Naive thymus-derived CD4-positive, alpha-beta T cell (primary cell): ENCODE results near the gene PHF2. TPM values are rescaled to one million over a fixed set of nuclear protein-coding genes. Genes with fewer than 3 reads are reported as not detected.

Experiments used
- ATAC-seq: fragments of 150-1000 bp; cut with Tn5 transposase; 2 replicates; pipeline ENCODE4 v1.10.0; 2021; ENCODE audit warnings: mild to moderate bottlenecking, moderate library complexity
- CTCF ChIA-PET: fragments of 350-600 bp; sonication (Branson Sonifier 250); formaldehyde crosslinking; loops from one replicate; lab custom pipeline; 2021; ENCODE audit warnings: antibody characterized with exemption; lab: Charles Lee
- POLR2A ChIA-PET: fragments of 350-600 bp; sonication (Branson Sonifier 250); formaldehyde crosslinking; loops from one replicate; lab custom pipeline; 2021; ENCODE audit warnings: antibody characterized with exemption, inconsistent platforms; lab: Charles Lee
- DNase-seq, 9 donors: peaks; one replicate each; pipeline versions ENCODE4 v3.0.0 to v3.0.0-alpha.2; 2020 to 2022; ENCODE audit warnings: mixed read lengths in 1 of 9
- H3K27ac ChIP-seq: one replicate; pipeline ENCODE4 v1.7.0; 2013; ENCODE audit warnings: mild to moderate bottlenecking, low read depth, low read length, moderate library complexity
- H3K27me3 ChIP-seq, 2 donors: one replicate each; pipeline ENCODE4 v1.7.0; 2013; ENCODE audit warnings: low read length in 2 of 2, mild to moderate bottlenecking in 2 of 2, moderate library complexity in 2 of 2; ENCODE audit not compliant: control insufficient read depth in 2 of 2, insufficient read depth in 2 of 2
- H3K36me3 ChIP-seq, 3 experiments: 1 replicate in 2 of 3; 2 replicates in 1 of 3; pipeline ENCODE4 v1.7.0; 2013; ENCODE audit warnings: low read length in 3 of 3, mild to moderate bottlenecking in 3 of 3, moderate library complexity in 1 of 3; ENCODE audit not compliant: insufficient read depth in 3 of 3, control insufficient read depth in 2 of 3
- H3K4me1 ChIP-seq, 2 donors: one replicate each; pipeline ENCODE4 v1.7.0; 2013; ENCODE audit warnings: low read length in 2 of 2, mild to moderate bottlenecking in 2 of 2, moderate library complexity in 1 of 2; ENCODE audit not compliant: control insufficient read depth in 2 of 2, insufficient read depth in 2 of 2
- H3K4me3 ChIP-seq: 2 replicates; pipeline ENCODE4 v1.7.0; 2013; ENCODE audit warnings: mild to moderate bottlenecking, low read length
- H3K9me3 ChIP-seq, 3 experiments: 1 replicate in 2 of 3; 2 replicates in 1 of 3; pipeline ENCODE4 v1.7.0; 2013; ENCODE audit warnings: low read length in 3 of 3; ENCODE audit not compliant: control insufficient read depth in 2 of 3
- H3K27ac Mint-ChIP-seq, 9 donors: one replicate each; pipeline ENCODE4 v1.8.0; 2020 to 2022; ENCODE audit warnings: mixed read lengths in 9 of 9, mild to moderate bottlenecking in 8 of 9, moderate library complexity in 5 of 9, inconsistent platforms in 2 of 9
- H3K27me3 Mint-ChIP-seq, 5 donors: one replicate each; pipeline ENCODE4 v1.8.0; 2021 to 2022; ENCODE audit warnings: mixed read lengths in 5 of 5, mild to moderate bottlenecking in 1 of 5
- H3K36me3 Mint-ChIP-seq, 5 donors: one replicate each; pipeline ENCODE4 v1.8.0; 2020 to 2022; ENCODE audit warnings: mixed read lengths in 5 of 5, mild to moderate bottlenecking in 3 of 5, inconsistent platforms in 1 of 5
- H3K4me1 Mint-ChIP-seq, 7 donors: one replicate each; pipeline ENCODE4 v1.8.0; 2020 to 2022; ENCODE audit warnings: mixed read lengths in 7 of 7, mild to moderate bottlenecking in 3 of 7, inconsistent platforms in 1 of 7
- H3K4me3 Mint-ChIP-seq, 10 donors: one replicate each; pipeline ENCODE4 v1.8.0; 2020 to 2022; ENCODE audit warnings: mild to moderate bottlenecking in 10 of 10, mixed read lengths in 10 of 10, moderate library complexity in 6 of 10, inconsistent platforms in 2 of 10
- H3K9me3 Mint-ChIP-seq, 11 donors: one replicate each; pipeline ENCODE4 v1.8.0; 2020 to 2022; ENCODE audit warnings: mixed read lengths in 11 of 11, mild to moderate bottlenecking in 4 of 11, inconsistent platforms in 1 of 11, moderate library complexity in 1 of 11
- intact Hi-C, 2 donors: fragments of 100-400 bp; cut with micrococcal nuclease; formaldehyde crosslinking; loops; one replicate each; pipeline ENCODE4 v1.15.1; 2023
- polyA plus RNA-seq, 2 donors: library from polyadenylated mRNA; unstranded; fragments of 300-500 nt; fragmentation: Illumina TruSeq; gene quantifications; one replicate each; pipeline ENCODE4 v1.2.3, GENCODE V29; 2021
- total RNA-seq, 6 experiments: library from RNA in 5 of 6; stranded (reverse) in 5 of 6; gene quantifications; 1 replicate in 5 of 6; 2 replicates in 1 of 6; pipeline ENCODE4 v1.2.3 and lab custom pipeline; 2021 to 2026

Gene PHF2
- total and polyA plus RNA-seq, 7 experiments from 2014 or later, result 1.0 to 39.3 (median 28.6) TPM

DNA sequence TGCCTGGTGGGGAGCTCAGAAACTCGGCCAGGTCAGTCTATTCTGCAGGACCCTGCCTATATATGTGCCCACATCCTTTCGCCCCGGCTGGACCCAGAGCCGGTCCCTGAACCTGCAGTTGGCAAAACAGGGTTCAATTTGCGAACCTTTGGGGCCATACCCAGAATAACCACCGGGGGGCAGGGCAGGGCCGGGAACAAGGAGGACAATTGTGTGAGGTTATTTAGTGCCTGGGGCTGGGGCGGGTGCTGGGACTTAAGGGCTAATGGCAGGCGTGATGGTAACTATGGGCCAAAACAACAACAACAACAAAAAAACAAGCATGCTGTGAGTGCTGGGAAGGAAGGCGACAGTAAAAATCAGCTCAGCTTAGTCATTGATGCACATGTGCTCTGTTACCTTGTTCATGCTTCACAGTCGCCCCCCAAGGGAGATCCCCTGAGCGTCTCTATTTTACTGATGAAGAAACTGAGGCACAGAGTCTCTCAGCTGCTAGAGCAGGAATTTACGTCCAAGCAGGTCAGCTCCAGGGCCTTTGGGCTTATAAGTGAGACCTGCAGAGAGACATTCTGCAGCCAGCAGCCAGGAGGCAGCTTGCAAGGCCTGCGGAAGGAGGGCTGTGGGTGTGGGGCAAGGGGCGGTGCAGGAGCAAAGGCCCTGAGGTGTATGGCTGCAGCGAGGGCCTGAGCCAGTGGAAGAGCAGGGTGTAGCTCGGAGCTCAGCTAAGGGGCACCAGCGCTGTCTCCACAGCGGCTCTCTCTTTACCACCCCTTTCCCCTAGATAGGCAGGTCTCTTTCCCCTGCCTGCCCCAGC is 106.0 kb downstream of the PHF2 start:
- peaks cover 0 to 10% (median 0%) of the 10 kb centered on the region in 3 experiments for H3K36me3 ChIP-seq
- ChIA-PET POLR2A (no interaction called here), CTCF (interaction anchor here (0.7 to 2.0 kb wide), 5 partner anchors 62 to 295 kb away, joined by 3 to 15 read pairs (median 3); no protein-coding TSS in a partner anchor)
- no peak overlapping the region for H3K4me3 ChIP-seq
- Mint-ChIP-seq H3K36me3 (peaks cover 0 to 12% (median 3%) of the 10 kb centered on the region in 5 donors), H3K27ac (no peak overlapping the region), H3K4me1 (peaks cover 0 to 3% (median 0%) of the 10 kb centered on the region in 7 donors), H3K4me3 (no peak overlapping the region), H3K9me3 (peaks cover 0 to 6% (median 3%) of the 10 kb centered on the region in 11 donors), H3K27me3 (peaks cover 0 to 26% (median 11%) of the 10 kb centered on the region in 5 donors)
- H3K9me3 ChIP-seq, result no peaks in the 10 kb centered on the region
- DNase-seq (peak; percentile 23 to 64 (median 49)), ATAC-seq (peak; percentile 62)
- no peak overlapping the region for H3K27ac ChIP-seq
- H3K4me1 ChIP-seq, result no peaks in the 10 kb centered on the region
- intact Hi-C loops, result loop anchor here (1.0 to 10.0 kb wide), 3 partner anchors 281 to 532 kb away; no protein-coding TSS in a partner anchor
- no peaks in the 10 kb centered on the region for H3K27me3 ChIP-seq

DNA sequence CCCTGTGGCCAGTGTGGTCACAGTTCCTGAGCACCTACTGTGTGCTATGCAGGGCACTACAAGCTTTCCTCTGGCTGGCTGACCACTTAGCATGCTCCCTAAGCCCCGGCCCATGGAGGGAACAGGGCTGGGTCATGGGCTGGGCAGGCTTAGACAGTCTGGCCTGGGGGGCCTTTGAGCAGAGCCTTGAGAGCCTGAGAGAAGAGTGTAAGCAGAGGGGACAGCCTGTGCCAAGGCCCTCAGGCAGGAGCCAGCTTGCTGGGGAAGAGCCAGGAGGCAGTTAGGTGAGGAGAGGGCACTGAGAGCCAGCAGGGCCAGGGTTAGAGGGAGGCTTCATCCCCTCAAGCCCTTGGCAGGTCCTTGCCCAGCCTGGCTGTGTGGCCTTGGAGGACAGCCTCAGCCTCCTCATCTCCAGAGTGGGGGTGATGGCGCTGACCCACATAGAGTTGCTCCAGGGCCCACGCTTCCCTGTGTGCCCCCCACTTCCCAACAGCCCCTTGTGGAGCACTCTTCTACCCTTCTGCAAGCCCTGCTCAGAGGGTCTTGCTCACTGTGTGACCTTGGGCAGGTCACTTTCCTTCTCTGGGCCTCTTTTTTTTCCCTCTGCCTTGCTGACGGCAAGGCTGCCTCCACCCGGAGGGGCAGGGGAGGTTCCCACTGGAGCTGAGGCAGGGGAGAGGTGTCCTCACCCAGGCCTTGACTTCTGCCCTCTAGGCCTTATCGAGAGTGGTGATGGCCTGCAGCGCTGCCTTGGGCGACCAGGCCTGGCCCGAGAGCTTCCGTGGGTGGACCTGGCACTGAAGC is 107.1 kb downstream of the PHF2 start:
- Histone ChIP-seq H3K4me1 (no peaks in the 10 kb centered on the region), H3K36me3 (no peaks in the 10 kb centered on the region), H3K9me3 (no peaks in the 10 kb centered on the region), H3K27ac (no peak overlapping the region), H3K4me3 (no peak overlapping the region), H3K27me3 (no peaks in the 10 kb centered on the region)
- intact Hi-C loops, result loop anchor here in 1 of 2 donors (10.0 kb wide), 1 partner anchor 531 kb away; no protein-coding TSS in a partner anchor
- H3K4me3 Mint-ChIP-seq, result no peak overlapping the region
- peaks cover 0 to 3% (median 0%) of the 10 kb centered on the region in 7 donors for H3K4me1 Mint-ChIP-seq
- no peak for DNase-seq
- ATAC-seq, result peak; percentile 14
- H3K27me3 Mint-ChIP-seq, result peaks cover 2 to 26% (median 11%) of the 10 kb centered on the region in 5 donors
- ChIA-PET CTCF (interaction anchor here (1.0 to 2.0 kb wide), 3 partner anchors 278 to 294 kb away, joined by 3 to 15 read pairs (median 7); no protein-coding TSS in a partner anchor), POLR2A (no interaction called here)
- no peak overlapping the region for H3K27ac Mint-ChIP-seq
- peaks cover 0 to 6% (median 0%) of the 10 kb centered on the region in 5 donors for H3K36me3 Mint-ChIP-seq
- H3K9me3 Mint-ChIP-seq, result peaks cover 0 to 15% (median 6%) of the 10 kb centered on the region in 11 donors

DNA sequence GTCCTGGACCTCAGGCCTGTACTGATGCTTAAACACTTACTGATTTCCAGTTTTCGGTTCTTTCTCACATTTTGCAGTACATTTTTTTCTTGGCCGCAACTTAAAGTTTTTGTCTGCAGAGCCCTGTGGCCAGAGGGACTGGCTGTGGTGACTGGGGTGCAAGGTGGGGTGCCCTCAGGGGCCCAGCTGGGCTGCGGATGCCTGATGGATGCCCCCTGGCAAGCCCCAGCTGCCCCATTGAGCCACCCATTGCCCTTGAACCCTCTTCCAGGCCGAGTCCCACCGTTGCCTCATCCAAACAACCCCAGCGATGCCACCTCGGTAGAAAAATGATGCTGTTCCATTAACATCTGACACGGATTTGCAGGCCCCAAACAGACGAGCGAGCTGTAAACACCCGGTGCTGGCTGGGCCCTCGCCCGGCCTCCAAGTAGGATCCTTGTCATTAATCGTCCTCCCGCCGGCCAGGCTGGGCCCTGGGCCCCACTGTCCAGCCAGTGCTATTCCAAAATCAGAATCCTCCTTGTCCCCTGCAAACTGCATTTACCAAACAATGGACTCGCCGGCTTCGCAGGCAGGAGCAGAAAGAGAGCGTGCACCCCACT is 107.9 kb downstream of the PHF2 start:
- Histone ChIP-seq H3K27ac (no peak overlapping the region), H3K36me3 (no peaks in the 10 kb centered on the region), H3K9me3 (no peaks in the 10 kb centered on the region), H3K27me3 (no peaks in the 10 kb centered on the region), H3K4me1 (no peaks in the 10 kb centered on the region), H3K4me3 (no peak overlapping the region)
- DNase-seq (no peak), ATAC-seq (no peak)
- intact Hi-C loops, result loop anchor here in 1 of 2 donors (10.0 kb wide), 1 partner anchor 531 kb away; no protein-coding TSS in a partner anchor
- Mint-ChIP-seq H3K4me1 (peaks cover 0 to 3% (median 0%) of the 10 kb centered on the region in 7 donors), H3K9me3 (peaks cover 0 to 22% (median 8%) of the 10 kb centered on the region in 11 donors), H3K4me3 (no peak overlapping the region), H3K27me3 (peaks cover 2 to 26% (median 11%) of the 10 kb centered on the region in 5 donors), H3K36me3 (peaks cover 0 to 6% (median 2%) of the 10 kb centered on the region in 5 donors), H3K27ac (no peak overlapping the region)
- POLR2A ChIA-PET, result no interaction called here
- CTCF ChIA-PET, result interaction anchor here (0.6 to 0.8 kb wide), 2 partner anchors 141 to 422 kb away, joined by 3 read pairs; no protein-coding TSS in a partner anchor

DNA sequence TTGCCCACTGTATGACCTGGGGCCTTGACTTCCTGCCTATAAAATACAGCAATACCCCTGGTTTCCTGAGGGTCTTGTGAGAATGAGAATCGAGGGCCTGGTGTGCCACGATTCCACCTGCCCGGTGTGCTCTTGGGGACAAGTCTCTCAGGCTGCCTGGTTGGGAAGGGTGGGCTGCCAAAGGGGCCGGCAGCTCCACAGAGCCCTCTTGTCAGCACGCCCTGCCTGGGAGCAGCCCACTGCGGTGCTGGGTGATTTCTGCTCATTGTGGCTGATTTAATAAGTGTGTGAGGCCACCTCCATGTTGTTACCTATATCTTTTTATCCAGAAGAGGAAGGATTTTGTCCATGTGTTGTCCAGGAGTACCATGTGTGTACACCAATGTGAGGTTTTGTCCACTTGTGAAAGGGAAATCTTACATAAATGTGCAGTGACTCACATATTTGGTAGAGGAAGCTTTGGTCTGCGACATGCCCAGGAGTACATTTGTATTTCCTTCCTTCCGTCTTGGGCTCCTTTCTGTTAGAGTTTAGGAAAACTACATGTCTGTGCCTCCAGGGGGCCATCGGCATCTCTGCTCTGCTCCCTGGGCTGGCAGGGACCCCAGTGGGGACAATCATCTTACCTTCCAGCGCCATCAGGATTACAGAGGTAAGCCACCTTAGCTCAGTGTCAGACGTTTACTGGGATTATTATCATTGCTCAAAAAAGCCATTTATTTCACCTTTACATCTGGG is 108.6 kb downstream of the PHF2 start:
- Histone ChIP-seq H3K27me3 (no peaks in the 10 kb centered on the region), H3K27ac (no peak overlapping the region), H3K4me3 (no peak overlapping the region), H3K9me3 (no peaks in the 10 kb centered on the region), H3K4me1 (no peaks in the 10 kb centered on the region), H3K36me3 (no peaks in the 10 kb centered on the region)
- H3K27me3 Mint-ChIP-seq, result peaks cover 2 to 26% (median 11%) of the 10 kb centered on the region in 5 donors
- CTCF ChIA-PET, result interaction anchor here (0.6 to 0.8 kb wide), 2 partner anchors 141 to 423 kb away, joined by 3 read pairs; no protein-coding TSS in a partner anchor
- H3K4me3 Mint-ChIP-seq, result no peak overlapping the region
- intact Hi-C loops, result loop anchor here in 1 of 2 donors (10.0 kb wide), 1 partner anchor 530 kb away; no protein-coding TSS in a partner anchor
- H3K27ac Mint-ChIP-seq, result no peak overlapping the region
- H3K36me3 Mint-ChIP-seq, result peaks cover 0 to 6% (median 2%) of the 10 kb centered on the region in 5 donors
- ATAC-seq, result no peak
- DNase-seq, result peak in 1 of 9 donors; percentile 3
- peaks cover 0 to 3% (median 0%) of the 10 kb centered on the region in 7 donors for H3K4me1 Mint-ChIP-seq
- POLR2A ChIA-PET, result no interaction called here
- H3K9me3 Mint-ChIP-seq, result peaks cover 0 to 30% (median 11%) of the 10 kb centered on the region in 11 donors

DNA sequence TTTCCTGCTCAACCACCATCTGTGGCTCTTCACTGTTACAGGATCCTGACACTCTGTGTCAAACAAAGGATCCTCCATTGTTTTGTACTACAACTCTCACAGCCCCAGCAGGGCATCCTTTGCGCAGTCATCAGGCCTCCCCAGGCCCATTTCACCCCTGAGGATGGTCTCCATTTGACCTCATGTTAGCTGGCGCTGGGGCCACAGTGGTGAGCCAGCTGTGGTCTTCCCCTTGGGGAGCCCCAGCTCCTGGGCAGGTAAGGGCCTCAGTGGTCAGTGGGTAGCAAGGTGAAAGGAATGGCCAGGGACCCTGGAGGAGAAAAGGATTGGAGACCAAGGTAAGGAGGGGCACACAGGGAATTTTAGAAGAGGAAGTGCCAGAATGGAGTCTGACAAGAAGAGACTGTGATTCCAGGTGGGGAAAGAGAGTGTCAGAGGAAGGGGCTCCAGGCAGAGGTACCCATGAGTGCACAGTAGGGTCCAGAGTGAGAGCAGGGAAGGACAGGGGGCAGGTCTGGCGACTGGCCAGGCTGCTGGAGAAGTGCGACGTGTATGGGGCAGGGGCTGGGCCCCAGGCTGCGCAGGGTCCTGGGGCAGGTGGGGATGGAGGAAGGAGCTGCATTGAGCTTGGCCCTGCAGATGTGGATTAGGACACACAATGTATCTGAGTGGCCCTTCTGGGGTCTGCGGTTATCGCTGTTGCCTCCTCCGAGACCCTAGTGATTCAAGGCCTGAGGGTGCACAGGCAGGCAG is 109.9 kb downstream of the PHF2 start:
- H3K36me3 Mint-ChIP-seq, result peaks cover 0 to 10% (median 2%) of the 10 kb centered on the region in 5 donors
- Histone ChIP-seq H3K4me1 (no peaks in the 10 kb centered on the region), H3K9me3 (peaks cover 0 to 4% (median 0%) of the 10 kb centered on the region in 3 experiments), H3K27me3 (no peaks in the 10 kb centered on the region), H3K4me3 (no peak overlapping the region), H3K27ac (no peak overlapping the region), H3K36me3 (no peaks in the 10 kb centered on the region)
- H3K27me3 Mint-ChIP-seq, result peaks cover 2 to 26% (median 17%) of the 10 kb centered on the region in 5 donors
- no peak overlapping the region for H3K4me3 Mint-ChIP-seq
- intact Hi-C loops, result loop anchor here in 1 of 2 donors (10.0 kb wide), 1 partner anchor 528 kb away; no protein-coding TSS in a partner anchor
- peaks cover 0 to 3% (median 0%) of the 10 kb centered on the region in 7 donors for H3K4me1 Mint-ChIP-seq
- DNase-seq, result no peak
- H3K9me3 Mint-ChIP-seq, result peaks cover 2 to 41% (median 17%) of the 10 kb centered on the region in 11 donors
- no peak for ATAC-seq
- H3K27ac Mint-ChIP-seq, result no peak overlapping the region
- ChIA-PET POLR2A (no interaction called here), CTCF (no interaction called here)
